ENCODE data around the gene RASSF5.

DNA sequence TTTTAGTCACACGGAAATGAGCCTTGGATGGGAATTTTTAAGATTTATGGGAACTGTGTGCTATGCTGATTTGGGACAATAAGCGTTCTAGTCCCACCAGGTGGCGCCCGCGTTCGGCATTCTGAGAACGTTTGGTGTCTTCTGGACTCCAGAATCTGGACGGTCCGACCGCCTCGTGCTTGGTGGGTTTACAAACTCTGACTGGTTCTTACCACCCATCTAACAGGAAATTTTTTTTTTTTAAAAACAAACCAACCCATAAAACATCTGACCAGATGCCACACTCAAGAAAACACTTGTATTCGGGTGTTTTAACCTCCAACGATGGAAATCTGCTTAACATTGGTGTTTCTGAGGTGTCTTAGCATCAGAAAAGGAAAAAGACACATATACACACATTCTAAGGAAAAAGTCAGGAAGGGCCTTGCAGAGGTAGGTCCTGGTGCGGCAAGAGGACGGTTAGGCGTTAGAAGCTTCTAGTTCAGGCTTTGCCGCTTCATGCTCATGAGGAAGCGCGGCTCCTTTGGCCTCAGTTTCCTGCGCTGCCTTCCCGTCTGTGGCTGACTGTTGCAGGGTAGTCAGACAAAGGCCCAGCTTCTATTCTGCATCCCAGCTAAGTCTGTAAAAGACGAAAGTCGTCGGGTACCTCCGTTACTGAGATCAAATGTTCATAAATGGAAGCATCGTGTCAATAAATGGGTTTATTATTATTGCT is 127.2 kb downstream of the RASSF5 start:
- TF ChIP-seq, protein P1, sequence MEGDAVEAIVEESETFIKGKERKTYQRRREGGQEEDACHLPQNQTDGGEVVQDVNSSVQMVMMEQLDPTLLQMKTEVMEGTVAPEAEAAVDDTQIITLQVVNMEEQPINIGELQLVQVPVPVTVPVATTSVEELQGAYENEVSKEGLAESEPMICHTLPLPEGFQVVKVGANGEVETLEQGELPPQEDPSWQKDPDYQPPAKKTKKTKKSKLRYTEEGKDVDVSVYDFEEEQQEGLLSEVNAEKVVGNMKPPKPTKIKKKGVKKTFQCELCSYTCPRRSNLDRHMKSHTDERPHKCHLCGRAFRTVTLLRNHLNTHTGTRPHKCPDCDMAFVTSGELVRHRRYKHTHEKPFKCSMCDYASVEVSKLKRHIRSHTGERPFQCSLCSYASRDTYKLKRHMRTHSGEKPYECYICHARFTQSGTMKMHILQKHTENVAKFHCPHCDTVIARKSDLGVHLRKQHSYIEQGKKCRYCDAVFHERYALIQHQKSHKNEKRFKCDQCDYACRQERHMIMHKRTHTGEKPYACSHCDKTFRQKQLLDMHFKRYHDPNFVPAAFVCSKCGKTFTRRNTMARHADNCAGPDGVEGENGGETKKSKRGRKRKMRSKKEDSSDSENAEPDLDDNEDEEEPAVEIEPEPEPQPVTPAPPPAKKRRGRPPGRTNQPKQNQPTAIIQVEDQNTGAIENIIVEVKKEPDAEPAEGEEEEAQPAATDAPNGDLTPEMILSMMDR (IDR thresholded peaks at IDR 0.05; ENCODE audit: poor library complexity, severe bottlenecking) = peak; percentile 90
- no peak for TF ChIP-seq POLR2AphosphoS5 (IDR thresholded peaks at IDR 0.05)
- no peak for TF ChIP-seq EZH2 (IDR thresholded peaks at IDR 0.05; ENCODE audit: borderline replicate concordance, insufficient read depth, low read length, poor library complexity, severe bottlenecking)
- TF ChIP-seq EP300 (conservative IDR thresholded peaks at IDR 0.05; ENCODE audit: poor library complexity, severe bottlenecking) = no peak
- TF ChIP-seq RAD21 (conservative IDR thresholded peaks at IDR 0.05) = peak; percentile 82
- TF ChIP-seq REST (IDR thresholded peaks at IDR 0.05; ENCODE audit: borderline replicate concordance) = no peak
- TF ChIP-seq SMC3 (conservative IDR thresholded peaks at IDR 0.05; ENCODE audit: poor library complexity) = peak; percentile 93
- no peak for TF ChIP-seq MXI1 (conservative IDR thresholded peaks at IDR 0.05; ENCODE audit: poor library complexity, severe bottlenecking)

Data from neural cell (in vitro differentiated cells).